Body of pancreas (tissue), 4 donors: Measurements from ENCODE around the gene GRIK2.

Experiments
- POLR2A ChIP-seq, 3 donors: fragments of 450-650 bp; IDR thresholded peaks; one replicate each; pipeline ENCODE4 v1.6.1; 2016; ENCODE audit warnings: antibody characterized with exemption in 3 of 3, mild to moderate bottlenecking in 2 of 3
- TF ChIP-seq, protein P1 (sequence below), 7 experiments: fragments of 450-650 bp in 4 of 7; fragments of 200-600 bp in 3 of 7; sonication (generic) in 3 of 7; IDR thresholded peaks; one replicate each; pipeline ENCODE4 v1.5.1; 2016 to 2019; ENCODE audit warnings: antibody characterized with exemption in 7 of 7

DNA sequence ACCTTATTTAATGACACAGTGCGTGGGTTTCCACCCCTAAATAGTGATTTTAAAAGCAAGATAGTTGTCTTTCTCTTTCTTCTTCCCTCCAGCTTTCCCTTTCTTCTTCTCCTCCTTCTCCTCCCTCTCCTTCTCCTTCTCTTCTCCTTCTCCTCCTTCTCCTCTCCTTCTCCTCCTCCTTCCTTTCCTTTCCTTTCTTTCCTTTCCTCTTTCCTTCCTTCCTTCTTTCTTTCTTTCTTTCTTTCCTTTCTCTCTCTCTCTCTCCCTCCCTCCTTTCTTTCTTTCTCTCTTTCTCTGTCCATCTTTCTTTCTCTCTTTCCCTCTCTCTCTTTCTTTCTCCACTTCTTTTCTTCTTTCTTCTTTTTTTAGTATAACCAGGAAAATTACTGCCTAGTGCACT is 670.6 kb downstream of the GRIK2 start:
- TF ChIP-seq, protein P1, sequence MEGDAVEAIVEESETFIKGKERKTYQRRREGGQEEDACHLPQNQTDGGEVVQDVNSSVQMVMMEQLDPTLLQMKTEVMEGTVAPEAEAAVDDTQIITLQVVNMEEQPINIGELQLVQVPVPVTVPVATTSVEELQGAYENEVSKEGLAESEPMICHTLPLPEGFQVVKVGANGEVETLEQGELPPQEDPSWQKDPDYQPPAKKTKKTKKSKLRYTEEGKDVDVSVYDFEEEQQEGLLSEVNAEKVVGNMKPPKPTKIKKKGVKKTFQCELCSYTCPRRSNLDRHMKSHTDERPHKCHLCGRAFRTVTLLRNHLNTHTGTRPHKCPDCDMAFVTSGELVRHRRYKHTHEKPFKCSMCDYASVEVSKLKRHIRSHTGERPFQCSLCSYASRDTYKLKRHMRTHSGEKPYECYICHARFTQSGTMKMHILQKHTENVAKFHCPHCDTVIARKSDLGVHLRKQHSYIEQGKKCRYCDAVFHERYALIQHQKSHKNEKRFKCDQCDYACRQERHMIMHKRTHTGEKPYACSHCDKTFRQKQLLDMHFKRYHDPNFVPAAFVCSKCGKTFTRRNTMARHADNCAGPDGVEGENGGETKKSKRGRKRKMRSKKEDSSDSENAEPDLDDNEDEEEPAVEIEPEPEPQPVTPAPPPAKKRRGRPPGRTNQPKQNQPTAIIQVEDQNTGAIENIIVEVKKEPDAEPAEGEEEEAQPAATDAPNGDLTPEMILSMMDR (IDR thresholded peaks at IDR 0.05): no peak
- TF ChIP-seq POLR2A (IDR thresholded peaks at IDR 0.05): no peak
